GM12892 (cell line): ENCODE measurements around the gene LRRC25.

Experiments used
- POLR2A ChIP-seq: IDR thresholded peaks from 2 replicates; pipeline ENCODE4 v1.6.1; 2011; ENCODE audit warnings: low read depth, low read length, control low read depth
- POLR2AphosphoS5 ChIP-seq: IDR thresholded peaks from 2 replicates; pipeline ENCODE4 v1.6.1; 2011; ENCODE audit warnings: low read depth, low read length, control low read depth
- TAF1 ChIP-seq: IDR thresholded peaks from 2 replicates; pipeline ENCODE4 v1.6.1; 2011; ENCODE audit warnings: low read depth, mild to moderate bottlenecking, control low read depth, low read length, borderline replicate concordance

DNA sequence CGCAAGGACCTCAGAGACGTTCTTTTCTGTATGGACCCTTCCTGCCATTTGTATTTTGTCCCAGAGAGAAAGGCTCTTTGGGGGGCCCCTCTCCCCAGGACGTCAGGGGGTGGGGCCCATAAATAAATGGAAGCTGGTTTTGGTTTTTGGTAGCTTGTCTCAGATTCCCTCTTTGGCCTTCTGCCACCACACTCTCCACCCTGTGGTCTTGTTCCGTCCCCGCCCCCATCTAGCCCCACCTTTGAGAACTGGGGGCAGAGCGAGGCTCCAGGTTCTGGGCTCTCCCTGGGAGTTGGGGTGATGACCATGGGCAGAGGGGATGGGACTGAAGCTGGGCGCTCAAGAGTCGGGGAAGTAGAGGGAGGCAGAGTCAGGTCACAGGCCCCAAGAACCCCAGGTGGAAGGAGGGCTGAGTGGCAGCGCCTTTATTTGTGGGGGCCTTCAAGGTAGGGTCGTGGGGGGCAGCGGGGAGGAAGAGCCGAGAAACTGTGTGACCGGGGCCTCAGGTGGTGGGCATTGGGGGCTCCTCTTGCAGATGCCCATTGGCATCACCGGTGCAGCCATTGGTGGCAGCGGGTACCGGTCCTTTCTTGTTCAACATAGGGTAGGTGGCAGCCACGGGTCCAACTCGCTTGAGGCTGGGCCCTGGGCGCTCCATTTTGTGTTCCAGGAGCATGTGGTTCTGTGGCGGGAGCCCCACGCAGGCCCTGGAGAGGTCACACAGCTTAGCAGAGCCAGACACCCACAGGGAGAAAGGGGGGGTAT is 37.2 kb upstream of the LRRC25 start:
- TF ChIP-seq POLR2AphosphoS5 (no peak), POLR2A (no peak), TAF1 (no peak)
